ENCODE data around the gene IP6K3. TPM values are rescaled to one million over a fixed set of nuclear protein-coding genes. Genes with fewer than 3 reads are reported as not detected.

Gene IP6K3
- total RNA-seq, 1 donor from 2014 or later: 2.9 TPM

DNA sequence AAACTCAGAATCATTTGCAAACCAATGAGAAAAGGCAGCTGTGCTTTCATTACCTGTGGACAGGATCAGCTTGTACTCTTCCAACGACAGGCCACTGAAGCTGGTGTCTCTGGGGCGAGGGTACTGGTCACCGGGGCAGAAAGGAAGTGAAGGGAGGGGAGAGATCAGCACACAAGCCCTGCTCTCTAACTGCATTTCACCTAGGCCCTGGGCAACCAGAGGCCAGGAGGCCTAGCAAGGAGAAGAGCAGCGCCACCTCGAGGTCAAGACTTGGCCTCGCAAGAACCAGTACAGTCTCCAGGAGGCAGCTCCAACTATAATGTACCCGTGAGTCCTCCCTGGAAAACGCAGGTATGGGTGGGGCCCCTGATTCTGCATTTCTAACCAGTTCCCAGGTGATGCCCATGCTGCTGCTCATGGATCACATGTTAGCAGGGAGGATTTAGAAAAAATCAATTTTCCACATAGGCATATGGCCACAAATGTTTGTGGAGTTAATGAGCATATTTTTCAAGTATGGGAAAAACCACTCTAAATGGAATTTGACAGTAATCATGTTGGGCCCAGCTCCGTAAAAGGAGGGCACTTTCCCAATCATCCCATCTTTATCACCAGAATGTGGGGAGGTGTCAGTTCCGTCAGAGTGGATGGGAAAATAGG, 46.2 kb downstream of the IP6K3 start:
- H3K4me3 ChIP-seq: no peak overlapping the region
- no peak overlapping the region for H3K4me3 Mint-ChIP-seq

GRCh38 chr6:33699739-33700138, 47.0 kb downstream of the IP6K3 start:
- H3K9ac ChIP-seq: no peak overlapping the region
- Mint-ChIP-seq H3K27ac (no peak overlapping the region), H3K4me3 (no peak overlapping the region), H3K4me1 (peaks cover 7% of the 10 kb centered on the region), H3K36me3 (peaks cover 9% of the 10 kb centered on the region), H3K9me3 (no peaks in the 10 kb centered on the region), H3K27me3 (ENCODE audit: insufficient read depth, low read depth) (peaks cover 2% of the 10 kb centered on the region)
- peaks cover 6% of the 10 kb centered on the region for H3K79me2 ChIP-seq (ENCODE audit: low read depth)
- H3F3A ChIP-seq (ENCODE audit: low read depth): peaks cover 18% of the 10 kb centered on the region
- peaks cover 26% of the 10 kb centered on the region for H4K20me1 ChIP-seq (ENCODE audit: low read depth)
- no peak for TF ChIP-seq EZH2phosphoT487 (IDR thresholded peaks at IDR 0.05)
- TF ChIP-seq, protein P1, sequence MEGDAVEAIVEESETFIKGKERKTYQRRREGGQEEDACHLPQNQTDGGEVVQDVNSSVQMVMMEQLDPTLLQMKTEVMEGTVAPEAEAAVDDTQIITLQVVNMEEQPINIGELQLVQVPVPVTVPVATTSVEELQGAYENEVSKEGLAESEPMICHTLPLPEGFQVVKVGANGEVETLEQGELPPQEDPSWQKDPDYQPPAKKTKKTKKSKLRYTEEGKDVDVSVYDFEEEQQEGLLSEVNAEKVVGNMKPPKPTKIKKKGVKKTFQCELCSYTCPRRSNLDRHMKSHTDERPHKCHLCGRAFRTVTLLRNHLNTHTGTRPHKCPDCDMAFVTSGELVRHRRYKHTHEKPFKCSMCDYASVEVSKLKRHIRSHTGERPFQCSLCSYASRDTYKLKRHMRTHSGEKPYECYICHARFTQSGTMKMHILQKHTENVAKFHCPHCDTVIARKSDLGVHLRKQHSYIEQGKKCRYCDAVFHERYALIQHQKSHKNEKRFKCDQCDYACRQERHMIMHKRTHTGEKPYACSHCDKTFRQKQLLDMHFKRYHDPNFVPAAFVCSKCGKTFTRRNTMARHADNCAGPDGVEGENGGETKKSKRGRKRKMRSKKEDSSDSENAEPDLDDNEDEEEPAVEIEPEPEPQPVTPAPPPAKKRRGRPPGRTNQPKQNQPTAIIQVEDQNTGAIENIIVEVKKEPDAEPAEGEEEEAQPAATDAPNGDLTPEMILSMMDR (IDR thresholded peaks at IDR 0.05): no peak
- no peak for TF ChIP-seq EZH2 (IDR thresholded peaks at IDR 0.05)
- H3K4me2 ChIP-seq: no peak overlapping the region
- no peaks in the 10 kb centered on the region for H3K9me3 ChIP-seq (ENCODE audit: low read depth)
- H3K4me3 ChIP-seq: no peak overlapping the region
- DNase-seq (ENCODE audit: low spot score): no peak
- H3K4me1 ChIP-seq: no peaks in the 10 kb centered on the region
- peaks cover 7% of the 10 kb centered on the region for H3K36me3 ChIP-seq
- no peaks in the 10 kb centered on the region for H3K27me3 ChIP-seq
- H3K27ac ChIP-seq: no peak overlapping the region
- no peak overlapping the region for H2AFZ ChIP-seq (replicated peaks)

More for the DNA sequence above, 46.2 kb downstream of the IP6K3 start:
- peaks cover 2% of the 10 kb centered on the region for H3K27me3 Mint-ChIP-seq (ENCODE audit: insufficient read depth, low read depth)
- H3K9me3 Mint-ChIP-seq: no peaks in the 10 kb centered on the region
- Histone ChIP-seq H3K36me3 (peaks cover 7% of the 10 kb centered on the region), H3K9ac (no peak overlapping the region), H3F3A (ENCODE audit: low read depth) (peaks cover 18% of the 10 kb centered on the region), H3K4me2 (no peak overlapping the region), H3K27me3 (no peaks in the 10 kb centered on the region), H3K27ac (no peak overlapping the region), H4K20me1 (ENCODE audit: low read depth) (peaks cover 30% of the 10 kb centered on the region), H3K4me1 (no peaks in the 10 kb centered on the region), H3K9me3 (ENCODE audit: low read depth) (no peaks in the 10 kb centered on the region), H3K79me2 (ENCODE audit: low read depth) (peaks cover 6% of the 10 kb centered on the region), H2AFZ (replicated peaks) (no peak overlapping the region)
- H3K4me1 Mint-ChIP-seq: peaks cover 7% of the 10 kb centered on the region
- TF ChIP-seq, protein P1 (IDR thresholded peaks at IDR 0.05): peak; percentile 90
- no peak for TF ChIP-seq EZH2 (IDR thresholded peaks at IDR 0.05)
- peak; percentile 89 for DNase-seq (ENCODE audit: low spot score)
- H3K36me3 Mint-ChIP-seq: peaks cover 9% of the 10 kb centered on the region
- H3K27ac Mint-ChIP-seq: peak overlapping the region; percentile 42

DNA sequence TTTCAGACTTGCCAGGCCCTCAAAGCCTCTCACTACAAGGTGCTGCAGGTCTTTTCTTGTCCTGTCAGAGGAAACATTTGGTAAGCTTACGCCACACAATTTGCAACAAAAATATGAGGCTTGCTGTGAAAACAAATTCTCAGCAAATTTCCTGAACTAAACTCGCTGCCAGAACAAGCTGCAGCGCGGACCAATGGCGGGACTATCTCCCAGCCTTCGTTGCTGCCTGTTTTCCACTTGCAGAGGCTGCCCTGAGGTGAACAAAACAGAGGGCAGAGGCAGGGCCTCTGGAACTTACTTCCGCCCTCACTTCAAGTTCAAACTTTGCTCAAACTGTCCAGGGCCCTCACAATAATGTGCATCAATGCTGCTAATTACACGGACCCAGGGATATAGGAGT, 47.6 kb downstream of the IP6K3 start:
- Mint-ChIP-seq H3K27me3 (ENCODE audit: insufficient read depth, low read depth) (peaks cover 2% of the 10 kb centered on the region), H3K9me3 (no peaks in the 10 kb centered on the region), H3K36me3 (peaks cover 9% of the 10 kb centered on the region), H3K4me3 (no peak overlapping the region), H3K4me1 (peaks cover 9% of the 10 kb centered on the region), H3K27ac (no peak overlapping the region)
- Histone ChIP-seq H3K4me3 (no peak overlapping the region), H3K9ac (no peak overlapping the region), H3K4me2 (no peak overlapping the region), H3K79me2 (ENCODE audit: low read depth) (peaks cover 6% of the 10 kb centered on the region), H3K9me3 (ENCODE audit: low read depth) (no peaks in the 10 kb centered on the region), H3K27me3 (no peaks in the 10 kb centered on the region), H3F3A (ENCODE audit: low read depth) (peaks cover 18% of the 10 kb centered on the region), H3K36me3 (peaks cover 7% of the 10 kb centered on the region), H4K20me1 (ENCODE audit: low read depth) (peaks cover 26% of the 10 kb centered on the region), H2AFZ (replicated peaks) (no peak overlapping the region), H3K4me1 (no peaks in the 10 kb centered on the region), H3K27ac (no peak overlapping the region)
- no peak for DNase-seq (ENCODE audit: low spot score)
- no peak for TF ChIP-seq EZH2 (IDR thresholded peaks at IDR 0.05)
- TF ChIP-seq, protein P1 (IDR thresholded peaks at IDR 0.05): no peak
- no peak for TF ChIP-seq EZH2phosphoT487 (IDR thresholded peaks at IDR 0.05)

All from neural progenitor cell (in vitro differentiated cells).